Lower leg skin (tissue), 4 donors: ENCODE results near the gene OSBP2. TPM values are rescaled to one million over a fixed set of nuclear protein-coding genes. Genes with fewer than 3 reads are reported as not detected.

Experiments used
- DNase-seq, 2 donors: peaks; one replicate each; pipeline ENCODE4 v3.0.0-alpha.2; 2019; ENCODE audit warnings: low spot score in 2 of 2
- H3K4me3 ChIP-seq: fragments of 200-600 bp; sonication (generic); 2 replicates; pipeline ENCODE4 v1.5.1; 2017; ENCODE audit warnings: mild to moderate bottlenecking, low read depth; ENCODE audit not compliant: poor library complexity, severe bottlenecking
- CTCF ChIP-seq, 3 donors: fragments of 450-650 bp; IDR thresholded peaks; one replicate each; pipeline ENCODE4 v1.5.1; 2016; ENCODE audit warnings: antibody characterized with exemption in 3 of 3, mild to moderate bottlenecking in 3 of 3, moderate library complexity in 2 of 3
- POLR2A ChIP-seq, 2 donors: fragments of 450-650 bp; IDR thresholded peaks; one replicate each; pipeline ENCODE4 v1.6.1; 2016 to 2017; ENCODE audit warnings: antibody characterized with exemption in 2 of 2, mild to moderate bottlenecking in 1 of 2, moderate library complexity in 1 of 2
- WGBS, 2 donors: methylation state at CpG; one replicate each; pipeline ENCODE4 v1.1.5; 2018; 5-methylcytosine and 5-hydroxymethylcytosine counted together
- intact Hi-C: fragments of 100-400 bp; cut with DNase I; formaldehyde crosslinking; loops from one replicate; pipeline ENCODE4 v1.15.0; 2023; ENCODE audit warnings: low total_unique reads
- total RNA-seq, 4 donors: library from RNA; depleted of rRNA; stranded (reverse); fragments of >200 nt; gene quantifications; one replicate each; pipeline ENCODE4 v1.1.0, GENCODE V29; 2016

The OSBP2 gene
- total RNA-seq, 4 donors from 2014 or later: 7.2 to 13.3 (median 10.0) TPM

- H3K4me3 ChIP-seq: no peak overlapping the region
- intact Hi-C loops: no loop called here
- TF ChIP-seq CTCF (IDR thresholded peaks at IDR 0.05) (no peak), POLR2A (IDR thresholded peaks at IDR 0.05) (no peak)
- 80 to 83% methylated on average over 6 of the region's 6 CpGs for WGBS, 2 donors
- no peak for DNase-seq
Measured at GRCh38 chr22:30749849-30750248, 55.2 kb downstream of the OSBP2 start.

GRCh38 chr22:30751529-30751928 lies 56.9 kb downstream of the OSBP2 start:
- TF ChIP-seq POLR2A (IDR thresholded peaks at IDR 0.05) (no peak), CTCF (IDR thresholded peaks at IDR 0.05) (no peak)
- intact Hi-C loops: no loop called here
- DNase-seq: no peak
- WGBS, 2 donors: 77 to 80% methylated on average over 10 of the region's 10 CpGs
- no peak overlapping the region for H3K4me3 ChIP-seq

- 65 to 67% methylated on average over 1 of the region's 1 CpG for WGBS, 2 donors
- DNase-seq: no peak
- TF ChIP-seq CTCF (IDR thresholded peaks at IDR 0.05): no peak
- TF ChIP-seq POLR2A (IDR thresholded peaks at IDR 0.05): no peak
- no peak overlapping the region for H3K4me3 ChIP-seq
- intact Hi-C loops: no loop called here
Measured at GRCh38 chr22:30752771-30753170, 58.1 kb downstream of the OSBP2 start.

GRCh38 chr22:30753701-30754100 lies 59.0 kb downstream of the OSBP2 start:
- H3K4me3 ChIP-seq: no peak overlapping the region
- DNase-seq: no peak
- intact Hi-C loops: loop anchor here (2.0 kb wide), 1 partner anchor 119 kb away; the partner anchor contains the start of gene SLC35E4
- TF ChIP-seq CTCF (IDR thresholded peaks at IDR 0.05) (no peak), POLR2A (IDR thresholded peaks at IDR 0.05) (no peak)
- WGBS, 2 donors: 58 to 68% methylated on average over 2 of the region's 2 CpGs

GRCh38 chr22:30754521-30754920 lies 59.8 kb downstream of the OSBP2 start:
- intact Hi-C loops: loop anchor here (2.0 kb wide), 1 partner anchor 120 kb away; the partner anchor contains the start of gene SLC35E4
- DNase-seq: no peak
- H3K4me3 ChIP-seq: no peak overlapping the region
- 88% methylated on average over 2 to 4 of the region's 4 CpGs for whole genome bisulfite sequencing, 2 donors
- TF ChIP-seq POLR2A (IDR thresholded peaks at IDR 0.05) (no peak), CTCF (IDR thresholded peaks at IDR 0.05) (no peak)
